GM12872 (cell line): Measurements from ENCODE around the gene HNRNPA2B1.

Source experiments
- CTCF ChIP-seq: IDR thresholded peaks from 3 replicates; pipeline ENCODE4 v1.5.1; 2011; ENCODE audit warnings: low read depth, mild to moderate bottlenecking, low read length, moderate library complexity; ENCODE audit not compliant: insufficient read depth

The HNRNPA2B1 gene

GRCh38 chr7:26224359-26224758 lies 23.8 kb upstream of the HNRNPA2B1 start:
- no peak for TF ChIP-seq CTCF

GRCh38 chr7:26216049-26216448 lies 15.5 kb upstream of the HNRNPA2B1 start:
- TF ChIP-seq CTCF: no peak

- no peak for TF ChIP-seq CTCF
Observed at GRCh38 chr7:26213807-26214515, 13.4 kb upstream of the HNRNPA2B1 start.

- TF ChIP-seq CTCF: no peak
Observed at GRCh38 chr7:26212921-26213718, 12.6 kb upstream of the HNRNPA2B1 start.

- TF ChIP-seq CTCF: no peak
Observed at GRCh38 chr7:26208040-26208439, 7.5 kb upstream of the HNRNPA2B1 start.

- no peak for TF ChIP-seq CTCF
Observed at GRCh38 chr7:26203016-26203415, 2.5 kb upstream of the HNRNPA2B1 start.

GRCh38 chr7:26202019-26202990 lies 1.8 kb upstream of the HNRNPA2B1 start:
- TF ChIP-seq CTCF: no peak
